A673 (cell line): ENCODE results near the gene FGFR1OP2. TPM values are rescaled to one million over a fixed set of nuclear protein-coding genes. Genes with fewer than 3 reads are reported as not detected.

Experiments
- BruUV-seq: library from RNA; stranded (reverse); fragments of 400-500 nt; replicated peaks from 2 replicates; lab custom pipeline; 2021; lab: Mats Ljungman, UMichigan
- CTCF ChIA-PET: fragments of 300-600 bp; sonication (Branson Sonifier 250); formaldehyde crosslinking; loops from one replicate; lab custom pipeline; 2022; ENCODE audit warnings: antibody characterized with exemption; lab: Charles Lee
- POLR2A ChIA-PET: fragments of 300-600 bp; sonication (Branson Sonifier 250); formaldehyde crosslinking; loops from one replicate; lab custom pipeline; 2022; ENCODE audit warnings: antibody characterized with exemption; ENCODE audit not compliant: low non-redundant PET; lab: Charles Lee
- DNase-seq: peaks from one replicate; pipeline ENCODE4 v3.0.0-alpha.2; 2015; ENCODE audit warnings: low spot score
- H3K27ac ChIP-seq: fragments of 200-600 bp; sonication (generic); 2 replicates; pipeline ENCODE4 v1.5.1; 2016; ENCODE audit warnings: mixed run types, low read depth, mild to moderate bottlenecking, mixed read lengths, antibody characterized with exemption, low read length; ENCODE audit not compliant: poor library complexity, severe bottlenecking
- H3K27me3 ChIP-seq: fragments of 200-600 bp; sonication (generic); replicated peaks from 2 replicates; pipeline ENCODE4 v1.6.1; 2017; ENCODE audit warnings: mixed run types, low read depth, mild to moderate bottlenecking, mixed read lengths, antibody characterized with exemption, low read length; ENCODE audit not compliant: insufficient read depth, poor library complexity
- H3K36me3 ChIP-seq: fragments of 200-600 bp; sonication (generic); 2 replicates; pipeline ENCODE4 v1.6.1; 2016; ENCODE audit warnings: mixed run types, mild to moderate bottlenecking, mixed read lengths, antibody characterized with exemption, low read length; ENCODE audit not compliant: insufficient read depth, poor library complexity, severe bottlenecking
- H3K4me1 ChIP-seq: fragments of 200-600 bp; sonication (generic); 2 replicates; pipeline ENCODE4 v1.6.1; 2017; ENCODE audit warnings: mixed run types, mild to moderate bottlenecking, mixed read lengths, antibody characterized with exemption, low read length; ENCODE audit not compliant: insufficient read depth, poor library complexity, severe bottlenecking
- H3K4me3 ChIP-seq: fragments of 200-600 bp; sonication (generic); 2 replicates; pipeline ENCODE4 v1.5.1; 2016; ENCODE audit warnings: low read depth, mixed run types, mild to moderate bottlenecking, mixed read lengths, low read length; ENCODE audit not compliant: poor library complexity, severe bottlenecking
- H3K9me3 ChIP-seq: fragments of 200-600 bp; sonication (generic); 2 replicates; pipeline ENCODE4 v1.6.1; 2016; ENCODE audit warnings: mixed run types, low read depth, mild to moderate bottlenecking, mixed read lengths, antibody characterized with exemption, low read length; ENCODE audit not compliant: poor library complexity, severe bottlenecking
- EZH2 ChIP-seq: fragments of 200-600 bp; sonication (generic); IDR thresholded peaks from 2 replicates; pipeline ENCODE4 v1.6.1; 2017; ENCODE audit warnings: borderline replicate concordance, low read depth, mild to moderate bottlenecking, mixed read lengths, antibody characterized with exemption, low read length; ENCODE audit not compliant: poor library complexity, severe bottlenecking
- intact Hi-C: fragments of 100-400 bp; cut with micrococcal nuclease; formaldehyde crosslinking; loops from one replicate; pipeline ENCODE4 v1.10.0; 2022; ENCODE audit not compliant: unreplicated experiment
- total RNA-seq: library from RNA; stranded (reverse); gene quantifications from 2 replicates; pipeline ENCODE4 v1.2.3, GENCODE V29; 2021
- TF ChIP-seq, protein P1 (sequence below): fragments of 300-800, 200-600 bp; sonication (generic); conservative IDR thresholded peaks from 2 replicates; pipeline ENCODE4 v1.5.1; 2017; ENCODE audit warnings: low read depth, mild to moderate bottlenecking, antibody characterized with exemption, low read length, moderate library complexity, mixed read lengths

FGFR1OP2 gene
- total RNA-seq, 1 experiment from 2014 or later = 40.3 TPM

DNA sequence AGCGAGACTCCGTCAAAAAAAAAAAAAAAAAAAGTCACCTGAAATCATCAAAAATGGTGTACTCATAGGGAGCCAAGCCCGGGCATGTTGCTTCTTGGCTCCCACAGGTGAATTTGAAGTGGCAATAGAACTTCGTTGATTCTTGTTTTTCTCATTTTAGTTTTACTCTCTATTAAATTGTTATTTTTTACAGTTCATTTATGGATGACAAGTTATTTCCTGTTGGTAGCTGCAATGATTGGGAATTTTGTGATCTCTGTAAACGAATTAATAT lies 74.6 kb downstream of the FGFR1OP2 start:
- Histone ChIP-seq H3K9me3 (no peaks in the 10 kb centered on the region), H3K27me3 (no peaks in the 10 kb centered on the region), H3K36me3 (no peaks in the 10 kb centered on the region), H3K4me3 (peak overlapping the region; percentile 92), H3K4me1 (peaks cover 9% of the 10 kb centered on the region), H3K27ac (no peak overlapping the region)
- no TSS peak for BruUV-seq
- CTCF ChIA-PET = no interaction called here
- TF ChIP-seq EZH2 = no peak
- TF ChIP-seq, protein P1, sequence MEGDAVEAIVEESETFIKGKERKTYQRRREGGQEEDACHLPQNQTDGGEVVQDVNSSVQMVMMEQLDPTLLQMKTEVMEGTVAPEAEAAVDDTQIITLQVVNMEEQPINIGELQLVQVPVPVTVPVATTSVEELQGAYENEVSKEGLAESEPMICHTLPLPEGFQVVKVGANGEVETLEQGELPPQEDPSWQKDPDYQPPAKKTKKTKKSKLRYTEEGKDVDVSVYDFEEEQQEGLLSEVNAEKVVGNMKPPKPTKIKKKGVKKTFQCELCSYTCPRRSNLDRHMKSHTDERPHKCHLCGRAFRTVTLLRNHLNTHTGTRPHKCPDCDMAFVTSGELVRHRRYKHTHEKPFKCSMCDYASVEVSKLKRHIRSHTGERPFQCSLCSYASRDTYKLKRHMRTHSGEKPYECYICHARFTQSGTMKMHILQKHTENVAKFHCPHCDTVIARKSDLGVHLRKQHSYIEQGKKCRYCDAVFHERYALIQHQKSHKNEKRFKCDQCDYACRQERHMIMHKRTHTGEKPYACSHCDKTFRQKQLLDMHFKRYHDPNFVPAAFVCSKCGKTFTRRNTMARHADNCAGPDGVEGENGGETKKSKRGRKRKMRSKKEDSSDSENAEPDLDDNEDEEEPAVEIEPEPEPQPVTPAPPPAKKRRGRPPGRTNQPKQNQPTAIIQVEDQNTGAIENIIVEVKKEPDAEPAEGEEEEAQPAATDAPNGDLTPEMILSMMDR = no peak
- intact Hi-C loops = loop anchor here (5.0 to 10.0 kb wide), 3 partner anchors 76 to 692 kb away; partner anchors contain the start of genes FGFR1OP2 and INTS13
- POLR2A ChIA-PET = interaction anchor here (0.6 kb wide), 1 partner anchor 8 kb away, joined by 5 read pairs; no protein-coding TSS in a partner anchor
- no peak for DNase-seq

DNA sequence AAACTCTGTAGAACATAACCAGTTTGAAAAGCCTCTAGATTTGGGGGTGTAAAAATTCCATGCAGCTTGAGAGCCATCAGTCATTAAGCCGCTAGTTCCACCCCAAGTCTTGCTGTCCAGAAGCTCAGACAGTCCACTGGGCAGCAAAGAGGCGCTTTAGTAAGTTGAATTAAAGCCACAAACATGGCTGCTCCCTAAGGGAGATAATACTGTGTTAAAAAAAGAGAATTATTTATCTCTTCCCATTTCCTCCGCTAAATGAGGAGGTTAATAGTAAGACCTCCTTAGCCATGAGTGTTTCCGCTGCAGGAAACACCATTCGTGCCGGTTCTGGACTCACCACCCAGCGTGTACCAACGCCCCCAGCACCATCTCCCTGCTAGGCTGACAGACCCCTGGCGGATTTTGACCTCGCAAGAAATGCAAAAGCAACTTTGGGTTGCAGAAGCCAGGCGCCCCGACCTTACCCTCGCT lies 75.4 kb downstream of the FGFR1OP2 start:
- H3K9me3 ChIP-seq = no peaks in the 10 kb centered on the region
- peak overlapping the region; percentile 71 for H3K27ac ChIP-seq
- CTCF ChIA-PET = interaction anchor here (0.5 to 0.6 kb wide), 2 partner anchors 173 to 181 kb away, joined by 4 to 7 read pairs; partner anchors contain the start of gene ITPR2
- BruUV-seq = no TSS peak
- intact Hi-C loops = loop anchor here (2.0 to 10.0 kb wide), 5 partner anchors 76 to 691 kb away; partner anchors contain the start of genes FGFR1OP2 and INTS13
- DNase-seq = peak; percentile 66
- H3K36me3 ChIP-seq = no peaks in the 10 kb centered on the region
- no peaks in the 10 kb centered on the region for H3K27me3 ChIP-seq
- H3K4me3 ChIP-seq = peak overlapping the region; percentile 92
- POLR2A ChIA-PET = interaction anchor here (0.5 to 0.6 kb wide), 2 partner anchors 9 to 157 kb away, joined by 3 to 5 read pairs; no protein-coding TSS in a partner anchor
- peaks cover 9% of the 10 kb centered on the region for H3K4me1 ChIP-seq
- TF ChIP-seq, protein P1 = no peak
- TF ChIP-seq EZH2 = no peak

DNA sequence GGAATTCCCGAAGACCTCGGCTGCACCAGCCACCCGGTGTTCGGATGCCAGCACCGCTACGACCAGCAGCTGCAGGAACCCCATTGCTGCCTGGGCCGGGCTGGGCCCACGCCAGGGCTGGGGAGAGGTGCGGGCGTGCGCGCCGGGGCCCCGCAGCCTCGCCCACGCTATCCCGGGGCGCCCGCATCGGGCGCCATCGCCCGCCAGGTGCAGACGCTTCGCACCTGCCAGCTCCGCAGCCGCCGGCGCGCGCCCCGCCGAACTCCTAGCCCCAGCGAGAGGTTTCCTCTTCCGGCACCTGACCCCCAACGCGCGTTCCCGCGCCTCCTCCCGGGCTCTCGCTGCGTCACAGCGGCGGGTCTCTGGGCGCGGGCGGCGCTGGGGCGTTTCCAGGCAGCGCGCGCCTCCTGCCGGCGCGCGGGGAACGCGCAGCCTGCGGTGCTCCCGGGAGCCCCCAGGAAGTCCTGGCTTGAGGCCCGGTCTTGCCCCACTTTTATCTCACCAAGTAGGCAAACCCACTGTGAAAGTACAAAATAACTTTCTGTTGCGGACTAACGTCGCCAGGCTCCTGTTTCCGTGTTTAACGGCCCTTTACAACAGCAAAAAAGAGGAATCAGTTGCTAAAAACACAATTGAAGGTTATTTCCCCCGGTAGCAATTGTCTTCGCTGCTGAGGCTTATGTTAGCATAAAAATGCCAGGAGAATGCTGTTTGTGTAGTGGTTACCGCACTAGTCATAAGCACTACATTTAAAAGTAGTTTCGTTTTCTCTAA lies 76.0 kb downstream of the FGFR1OP2 start, which contains the start of gene TM7SF3:
TM7SF3 (minus strand) TSS at position 300 of the 774 bp plus-strand sequence; CDS start at position 84, 216 bp downstream.
- peak within 1 kb of the TSS; percentile 71 for H3K27ac ChIP-seq
- TF ChIP-seq, protein P1 = peak; percentile 82
- no peak for TF ChIP-seq EZH2
- H3K27me3 ChIP-seq = no peaks in the 10 kb centered on the region
- H3K36me3 ChIP-seq = no peaks in the 10 kb centered on the region
- CTCF ChIA-PET = interaction anchor here (0.5 to 0.6 kb wide), 2 partner anchors 173 to 182 kb away, joined by 4 to 7 read pairs; partner anchors contain the start of gene ITPR2
- DNase-seq = peak; percentile 95
- no TSS peak for BruUV-seq
- H3K9me3 ChIP-seq = no peaks in the 10 kb centered on the region
- peaks cover 9% of the 10 kb centered on the region for H3K4me1 ChIP-seq
- intact Hi-C loops = loop anchor here (2.0 to 10.0 kb wide), 5 partner anchors 77 to 691 kb away; partner anchors contain the start of genes FGFR1OP2 and INTS13
- POLR2A ChIA-PET = interaction anchor here (0.5 kb wide), 1 partner anchor 157 kb away, joined by 3 read pairs; no protein-coding TSS in a partner anchor
- H3K4me3 ChIP-seq = peak within 1 kb of the TSS; percentile 92
